NAMALWA (cell line): ENCODE measurements around the gene SPATA25.
"Not testable (repeated sequence)": the region's sequence is repeated elsewhere in the genome, so short reads cannot be mapped to it uniquely, and the experiment has no call there.

Experiments used
- DNase-seq: peaks from one replicate; pipeline ENCODE4 v3.0.0-alpha.2; 2015; ENCODE audit warnings: low spot score

Gene SPATA25, protein sequence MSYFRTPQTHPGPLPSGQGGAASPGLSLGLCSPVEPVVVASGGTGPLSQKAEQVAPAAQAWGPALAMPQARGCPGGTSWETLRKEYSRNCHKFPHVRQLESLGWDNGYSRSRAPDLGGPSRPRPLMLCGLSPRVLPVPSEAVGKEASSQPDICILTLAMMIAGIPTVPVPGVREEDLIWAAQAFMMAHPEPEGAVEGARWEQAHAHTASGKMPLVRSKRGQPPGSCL

DNA sequence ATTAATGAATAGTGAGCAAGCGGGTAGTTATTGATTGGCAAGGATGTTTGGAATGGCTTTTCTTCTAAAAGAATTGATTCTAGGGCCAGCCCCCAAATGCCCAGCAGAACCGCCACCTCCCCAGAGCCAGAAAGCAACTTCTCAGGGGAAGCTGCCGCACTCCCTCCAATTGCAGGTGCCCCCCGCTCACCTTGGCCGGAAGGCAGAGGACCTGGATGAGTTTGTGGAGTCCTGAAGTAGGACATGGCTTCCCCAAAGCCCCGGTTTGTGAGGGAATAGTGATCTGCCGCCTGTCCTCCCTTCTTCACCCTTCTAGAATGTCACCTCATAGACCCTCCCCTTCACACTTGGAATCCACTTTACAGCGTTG is at the start of gene SPATA25:
Gene SPATA25, minus strand, starts transcription at position 277 of the 370 bp plus-strand sequence. Its CDS starts 32 bp downstream, at position 245.
- DNase-seq, result no peak

DNA sequence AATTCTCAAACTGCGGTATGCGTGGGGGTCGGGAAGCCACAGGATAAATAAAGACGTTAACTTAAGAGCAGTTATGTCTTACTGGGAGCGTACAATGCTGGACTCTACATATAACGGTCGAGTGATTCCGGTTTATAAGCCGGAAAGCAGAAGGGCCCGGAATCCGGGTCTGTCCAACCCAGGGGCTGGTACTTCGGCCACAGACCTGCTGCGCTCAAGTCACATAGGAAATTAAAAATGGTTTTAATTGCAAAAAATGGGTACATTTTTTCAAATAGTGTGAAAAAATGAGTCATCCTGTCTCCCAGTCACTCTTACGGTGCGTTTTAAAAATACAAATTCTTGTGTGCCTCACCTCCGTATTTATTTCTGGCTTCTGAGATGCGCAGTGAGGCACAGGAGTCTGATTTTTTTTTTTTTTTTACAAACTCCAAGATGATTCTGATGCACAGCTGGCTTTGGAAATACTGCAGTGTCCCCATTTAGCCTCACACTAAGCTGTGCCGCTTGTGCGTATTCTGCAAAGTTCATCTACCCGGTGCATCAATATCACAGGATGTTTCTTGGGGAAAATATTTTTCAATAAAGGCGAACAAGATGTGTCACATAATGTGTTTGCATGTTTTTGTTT is 48.1 kb upstream of the SPATA25 start:
- DNase-seq, result no peak

DNA sequence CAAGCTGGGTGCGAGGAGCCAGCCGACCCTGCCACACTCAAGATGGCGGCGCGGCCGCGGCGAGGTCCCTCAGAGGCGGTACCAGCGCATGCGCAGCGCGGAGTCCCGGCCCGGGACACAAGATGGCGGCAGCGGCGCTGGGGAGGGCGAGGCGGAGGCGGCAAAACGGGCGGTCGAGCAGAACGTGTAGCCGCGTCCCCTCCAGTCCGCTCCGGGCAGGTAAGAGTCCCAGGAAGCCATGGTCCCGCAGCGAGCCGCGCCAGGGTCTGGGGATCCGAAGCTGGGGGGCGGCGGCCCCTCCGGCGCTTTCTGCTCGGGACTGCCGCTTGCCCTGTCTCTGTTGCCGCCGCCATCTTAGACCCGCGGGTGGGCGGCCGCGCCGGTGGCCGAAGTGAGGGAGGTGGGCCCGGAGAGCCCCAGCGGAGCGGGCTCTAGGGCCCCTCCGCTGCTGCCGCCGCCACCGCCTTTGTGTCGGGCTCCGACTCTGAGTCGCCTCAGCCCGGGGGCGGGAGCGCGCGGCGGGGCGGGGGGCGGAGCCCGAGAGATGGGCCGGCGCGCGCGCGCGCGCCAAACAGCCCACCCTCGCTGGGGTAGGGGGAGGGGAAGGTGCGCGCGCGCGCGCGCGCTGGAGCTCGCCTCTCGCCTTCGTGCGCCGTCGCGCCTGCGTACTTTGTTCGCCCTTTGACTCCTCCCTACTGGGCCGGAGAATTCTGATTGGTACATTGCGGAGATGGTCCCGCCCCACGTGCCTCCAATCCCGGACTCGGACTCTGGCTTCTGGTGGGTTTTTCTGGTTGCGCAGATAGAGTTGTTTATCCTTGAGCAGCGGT is 47.4 kb upstream of the SPATA25 start, which contains the start of gene PCIF1:
Gene PCIF1, plus strand, starts transcription at position 98 of the 830 bp plus-strand sequence. CDS start 4,317 bp downstream, outside the sequence.
- DNase-seq, result peak; percentile 99

DNA sequence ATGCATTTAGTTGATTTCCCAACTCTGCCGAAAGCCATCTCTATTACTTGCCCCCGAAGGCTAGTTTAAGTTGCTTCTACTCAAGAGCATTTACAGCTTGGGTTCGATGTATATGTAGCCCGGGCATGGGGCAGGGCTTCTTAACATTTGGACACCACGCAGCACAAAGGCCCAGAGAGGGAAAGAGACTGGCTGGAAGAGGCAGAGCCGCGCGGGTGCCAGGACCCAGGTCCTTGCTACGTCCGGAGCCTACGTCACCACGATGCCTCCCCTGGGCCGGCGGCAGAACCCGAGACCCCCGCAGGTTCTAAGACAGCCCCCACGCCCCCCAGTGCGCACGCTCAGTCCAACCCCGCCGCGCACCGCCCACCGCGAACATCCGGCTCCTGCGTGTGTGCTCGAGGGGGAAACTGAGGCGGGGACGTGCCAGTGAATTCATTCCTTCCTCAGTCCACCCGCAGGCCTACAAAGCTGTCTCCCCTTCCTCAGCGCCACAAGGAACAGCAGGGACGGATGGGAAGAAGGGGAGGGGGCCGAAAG is 46.7 kb upstream of the SPATA25 start:
- peak; percentile 78 for DNase-seq

DNA sequence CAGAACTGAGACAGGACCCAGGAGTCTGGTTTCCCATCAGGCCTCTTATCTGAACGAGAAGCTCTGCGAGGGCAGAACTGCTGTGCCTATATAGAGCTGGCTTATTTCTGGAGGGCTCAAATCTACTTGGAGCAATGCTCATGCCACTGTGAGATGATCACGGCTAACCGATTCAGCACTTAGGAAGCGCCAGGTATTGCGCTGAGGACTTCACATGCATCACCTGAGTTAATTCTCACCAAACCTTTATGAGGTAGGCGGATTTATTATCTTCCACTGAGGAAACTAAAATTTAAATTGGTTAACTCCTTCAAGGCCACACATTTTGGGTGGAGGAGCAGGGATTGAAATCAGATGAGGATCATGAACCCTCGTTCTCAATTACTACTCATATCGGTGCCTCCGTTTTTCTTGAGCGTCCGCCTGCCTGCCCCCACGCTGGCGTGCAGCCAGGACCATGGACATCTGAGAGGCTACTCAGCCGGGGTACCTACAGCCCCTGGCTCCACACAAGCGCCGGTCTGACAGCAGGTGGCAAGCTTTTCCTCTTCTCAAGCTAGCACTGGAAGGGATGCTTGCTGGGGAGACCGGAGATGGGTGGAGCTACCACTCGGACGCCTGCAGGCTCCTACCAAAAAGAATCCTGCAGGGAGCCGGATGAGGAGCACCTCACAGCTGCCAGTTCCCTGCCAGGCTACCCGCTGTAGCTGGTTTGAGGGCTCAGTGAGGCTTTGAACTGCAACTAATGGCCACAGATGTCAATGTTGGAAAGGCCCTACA is 46.0 kb upstream of the SPATA25 start:
- DNase-seq, result peak; percentile 76

DNA sequence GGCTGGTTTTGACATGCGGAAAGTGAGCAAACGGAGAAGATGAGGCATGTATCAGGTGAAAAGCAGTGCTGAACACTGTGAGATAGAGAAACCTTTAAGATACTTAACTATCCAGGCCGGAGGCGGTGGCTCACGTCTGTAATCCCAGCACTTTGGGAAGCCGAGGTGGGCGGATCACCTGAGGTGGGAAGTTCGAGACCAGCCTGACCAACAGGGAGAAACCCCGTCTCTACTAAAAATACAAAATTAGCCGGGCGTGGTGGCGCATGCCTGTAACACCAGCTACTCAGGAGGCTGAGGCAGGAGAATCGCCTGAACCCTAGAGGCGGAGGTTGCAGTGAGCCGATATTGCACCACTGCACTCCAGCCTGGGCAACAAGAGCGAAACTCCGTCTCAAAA is 44.3 kb upstream of the SPATA25 start:
- not testable (repeated sequence) for DNase-seq

DNA sequence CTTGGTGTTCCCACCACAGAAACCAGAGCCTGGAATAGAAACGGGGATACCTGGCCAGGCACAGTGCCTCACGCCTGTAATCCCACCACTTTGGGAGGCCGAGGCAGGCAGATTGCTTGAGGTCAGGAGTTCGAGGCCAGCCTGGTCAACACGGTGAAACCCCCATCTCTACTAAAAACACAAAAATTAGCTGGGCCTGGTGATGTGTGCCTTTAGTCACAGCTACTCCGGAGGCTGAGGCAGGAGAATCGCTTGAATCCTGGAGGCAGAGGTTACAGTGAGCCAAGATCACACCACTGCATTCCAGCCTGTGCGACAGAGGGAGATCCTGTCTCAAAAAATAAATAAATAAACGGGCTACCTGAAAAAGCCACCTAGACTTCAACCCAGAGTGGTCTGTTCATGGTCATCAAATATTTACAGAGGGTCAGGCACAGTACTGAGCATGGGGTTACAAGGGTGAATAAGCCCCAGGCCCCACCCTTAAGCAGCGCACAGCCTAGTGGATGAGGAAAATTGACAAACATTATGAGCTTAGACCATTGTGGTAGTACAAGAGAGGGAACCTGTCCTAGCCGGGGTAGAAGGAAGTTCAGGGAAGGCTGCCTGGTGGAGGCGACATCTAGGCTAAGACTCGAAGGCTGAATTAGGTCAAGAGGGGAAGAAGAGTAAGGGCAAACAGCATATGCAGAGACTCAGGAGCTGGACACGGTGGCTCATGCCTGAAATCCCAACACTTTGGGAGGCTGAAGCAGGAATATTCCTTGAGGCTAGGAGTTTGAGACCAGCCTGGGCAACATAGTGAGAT is 39.9 kb upstream of the SPATA25 start:
- no peak for DNase-seq

DNA sequence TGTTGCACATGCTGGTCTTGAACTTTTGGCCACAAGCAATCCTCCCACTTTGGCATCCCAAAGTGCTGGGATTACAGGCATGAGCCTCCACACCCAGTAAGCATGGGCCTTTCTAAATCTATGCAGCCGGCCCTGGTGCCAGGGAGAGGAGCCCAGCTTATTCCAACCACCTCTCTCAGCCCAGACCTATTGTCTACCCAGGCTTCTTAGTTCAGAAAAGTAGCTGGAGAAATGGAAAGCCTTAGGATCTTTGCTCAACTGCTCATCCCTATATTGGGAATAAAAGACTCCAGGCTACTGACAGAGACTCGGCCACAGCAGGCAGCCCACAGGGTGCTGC is 39.3 kb upstream of the SPATA25 start:
- DNase-seq, result no peak

DNA sequence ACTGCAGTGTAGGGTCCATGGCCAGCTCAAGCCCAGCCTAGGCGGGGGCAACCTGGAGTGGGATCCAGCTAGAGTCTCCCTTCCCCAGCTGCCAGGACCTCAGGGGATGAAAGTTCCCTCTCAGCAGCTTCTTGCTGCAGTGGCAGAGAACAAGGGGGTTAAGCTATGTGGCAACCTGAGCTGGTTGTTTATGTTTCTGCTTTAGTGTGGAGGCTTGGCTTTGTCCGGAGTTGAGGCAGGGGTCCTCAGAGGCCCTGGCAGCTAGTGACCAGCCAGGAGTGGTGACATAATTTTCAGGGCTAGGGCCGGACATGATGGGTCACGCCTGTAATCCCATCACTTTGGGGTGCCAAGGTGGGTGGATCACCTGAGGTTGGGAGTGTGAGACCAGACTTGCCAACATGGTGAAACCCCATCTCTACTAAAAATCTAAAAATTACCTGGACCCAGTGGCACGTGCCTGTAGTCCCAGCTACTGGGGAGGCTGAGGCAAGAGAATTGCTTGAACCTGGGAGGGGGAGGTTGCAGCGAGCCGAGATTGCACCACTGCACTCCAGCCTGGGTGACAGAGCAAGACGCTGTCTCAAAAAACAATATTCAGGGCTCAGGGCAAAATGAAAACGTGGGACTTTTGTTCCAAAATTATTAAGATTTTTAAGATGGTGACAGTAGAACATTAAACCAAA is 38.5 kb upstream of the SPATA25 start:
- DNase-seq, result no peak

DNA sequence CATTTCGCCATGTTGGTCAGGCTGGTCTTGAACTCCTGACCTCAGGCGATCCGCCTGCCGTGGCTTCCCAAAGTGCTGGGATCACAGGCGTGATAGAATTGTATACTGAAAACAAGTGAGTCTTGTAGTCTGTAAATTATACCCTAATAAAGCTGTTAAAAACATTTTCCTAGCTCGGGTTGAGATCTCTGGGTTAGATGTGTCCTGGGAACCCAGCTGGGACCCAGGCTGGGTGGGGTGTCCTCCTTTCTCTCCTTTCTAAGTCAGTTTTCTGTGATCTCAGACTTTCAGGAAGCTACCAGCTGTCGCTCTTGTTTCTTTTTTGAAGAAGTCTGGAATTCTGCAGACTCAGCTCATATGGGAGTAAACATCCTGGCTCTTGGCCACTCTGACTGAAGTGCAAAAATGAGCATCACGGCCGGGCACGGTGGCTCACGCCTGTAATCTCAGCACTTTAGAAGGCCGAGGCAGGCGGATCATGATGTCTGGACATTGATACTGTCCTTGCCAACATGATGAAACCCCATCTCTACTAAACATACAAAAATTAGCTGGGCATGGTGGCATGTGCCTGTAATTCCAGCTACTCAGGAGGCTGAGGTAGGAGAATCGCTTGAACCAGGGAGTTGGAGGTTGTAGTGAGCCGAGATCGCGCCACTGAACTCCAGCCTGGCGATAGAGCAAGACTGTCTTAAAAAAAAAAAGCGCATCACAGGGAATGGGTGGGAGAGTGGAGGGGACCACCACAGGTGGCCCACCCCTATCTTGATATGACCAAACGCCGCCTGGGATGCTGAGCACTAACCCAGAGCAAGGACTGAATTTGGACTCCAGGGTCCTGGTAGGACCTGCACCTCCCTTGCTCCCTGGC is 37.2 kb upstream of the SPATA25 start:
- no peak for DNase-seq

DNA sequence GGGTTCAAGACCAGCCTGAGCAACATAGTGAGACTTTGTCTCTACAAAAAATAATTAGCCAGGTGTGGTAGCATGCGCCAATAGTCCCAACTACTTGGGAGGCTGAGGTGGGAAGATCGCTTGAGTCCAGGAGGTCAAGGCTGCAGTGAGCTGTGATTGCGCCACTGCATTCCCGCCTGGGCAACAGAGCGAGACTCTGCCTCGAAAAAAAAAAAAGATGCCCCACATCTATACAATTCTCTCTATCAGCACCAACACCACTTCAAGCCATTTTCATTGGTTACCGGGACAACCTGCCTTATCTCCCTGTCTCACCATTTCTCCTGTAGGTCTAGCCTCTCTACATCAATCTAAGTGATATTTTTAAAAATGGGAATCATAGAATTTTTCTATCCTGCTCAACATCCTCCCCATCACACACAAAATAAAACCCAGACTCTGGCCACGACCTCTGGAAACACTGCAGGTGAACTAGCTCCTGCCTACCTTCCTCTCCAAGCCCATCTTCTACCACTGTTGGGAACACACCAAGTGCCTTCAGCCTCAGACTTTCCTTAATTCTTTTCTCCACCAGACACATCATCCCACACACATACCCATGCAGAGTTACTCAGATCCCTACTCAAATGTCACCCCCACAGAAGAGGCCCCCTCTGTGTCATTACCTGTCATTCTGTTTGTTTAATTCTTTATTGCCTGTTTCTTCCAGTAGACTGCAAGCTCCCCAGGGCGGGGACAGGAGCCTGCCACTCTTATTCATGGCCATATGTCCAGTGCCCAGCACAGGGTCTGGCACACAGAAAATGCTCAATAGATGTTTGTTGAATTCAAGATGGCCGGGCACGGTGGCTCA is 34.1 kb upstream of the SPATA25 start:
- no peak for DNase-seq

DNA sequence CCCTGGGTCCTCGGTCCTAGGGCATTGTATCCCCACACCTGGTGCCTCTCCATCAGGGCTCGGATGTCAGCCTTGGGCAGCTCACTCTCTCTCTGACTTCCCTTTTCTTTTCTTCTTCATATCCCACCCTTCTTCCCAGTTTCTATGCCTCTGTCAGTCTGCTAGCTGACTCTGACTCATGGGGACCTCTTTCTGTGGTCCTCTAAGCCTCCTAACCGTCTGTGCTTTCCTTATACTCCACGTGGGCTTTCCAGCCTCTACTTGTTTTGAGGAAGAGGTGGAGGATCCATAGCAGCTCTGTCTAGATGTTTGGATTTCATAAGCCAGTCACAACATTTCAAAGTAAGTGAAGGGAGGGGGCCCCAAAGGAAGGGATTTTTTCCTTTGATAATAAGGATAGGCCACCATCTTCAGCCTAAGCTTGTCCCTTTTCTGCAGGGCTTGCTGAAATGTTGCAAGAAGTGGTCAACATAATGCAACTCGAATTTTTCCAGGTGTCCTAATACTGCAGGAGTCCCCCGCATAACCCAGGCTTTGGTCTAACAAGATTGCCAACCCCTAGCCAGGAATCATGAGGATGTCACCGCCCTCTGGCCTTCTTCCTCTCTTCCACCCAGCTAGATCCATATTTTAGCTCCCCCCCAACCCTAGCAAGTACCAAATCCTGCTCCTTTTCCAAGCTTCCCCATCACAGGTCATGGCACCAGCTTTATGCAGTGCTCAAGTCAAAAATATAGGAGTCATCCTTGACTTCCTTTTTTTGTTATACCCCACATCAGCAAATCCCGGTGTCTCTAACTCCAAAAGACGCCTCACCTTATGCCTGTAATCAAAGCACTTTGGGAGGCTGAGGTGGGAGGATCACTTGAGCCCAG is 33.3 kb upstream of the SPATA25 start:
- no peak for DNase-seq

DNA sequence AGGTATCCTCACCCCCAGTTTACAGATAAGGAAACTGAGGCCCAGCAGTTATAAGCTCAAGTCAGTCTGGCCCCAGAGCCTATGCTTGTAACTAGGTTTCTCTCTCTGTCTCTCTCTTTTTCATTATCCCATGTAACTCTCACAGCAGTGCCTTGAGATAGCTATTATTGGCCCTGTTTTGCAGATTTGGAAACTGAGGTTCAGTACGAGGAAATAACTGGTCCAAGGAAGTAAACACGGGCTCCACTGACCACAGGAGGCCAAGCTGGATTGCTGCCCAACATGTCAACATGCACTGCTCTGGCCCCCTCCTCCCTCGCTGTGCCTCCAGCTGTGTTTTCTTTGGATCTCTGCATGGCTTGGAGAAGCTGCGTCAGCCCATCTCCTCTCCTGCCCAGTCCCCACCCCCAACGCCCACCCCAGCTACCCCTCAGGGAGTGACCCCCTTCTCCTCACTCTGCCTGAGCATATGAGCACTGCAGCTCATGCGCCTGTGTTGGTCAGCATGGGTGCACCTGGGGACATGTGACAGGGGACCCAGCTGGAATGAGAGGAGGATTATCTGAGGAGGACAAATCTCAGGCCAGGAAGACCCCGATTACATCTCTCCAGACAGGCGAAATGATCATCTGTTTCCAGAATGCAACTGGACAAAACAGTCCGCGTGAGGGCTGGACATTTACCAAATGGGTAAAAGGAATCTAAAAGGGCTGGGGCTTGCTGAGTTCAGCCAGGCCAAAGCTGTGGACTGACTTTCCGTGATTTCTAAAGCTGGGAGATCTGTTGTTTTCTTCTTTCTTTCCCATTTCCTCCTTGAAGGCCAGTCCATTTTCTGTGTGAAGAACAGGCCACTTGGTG is 32.3 kb upstream of the SPATA25 start:
- no peak for DNase-seq

DNA sequence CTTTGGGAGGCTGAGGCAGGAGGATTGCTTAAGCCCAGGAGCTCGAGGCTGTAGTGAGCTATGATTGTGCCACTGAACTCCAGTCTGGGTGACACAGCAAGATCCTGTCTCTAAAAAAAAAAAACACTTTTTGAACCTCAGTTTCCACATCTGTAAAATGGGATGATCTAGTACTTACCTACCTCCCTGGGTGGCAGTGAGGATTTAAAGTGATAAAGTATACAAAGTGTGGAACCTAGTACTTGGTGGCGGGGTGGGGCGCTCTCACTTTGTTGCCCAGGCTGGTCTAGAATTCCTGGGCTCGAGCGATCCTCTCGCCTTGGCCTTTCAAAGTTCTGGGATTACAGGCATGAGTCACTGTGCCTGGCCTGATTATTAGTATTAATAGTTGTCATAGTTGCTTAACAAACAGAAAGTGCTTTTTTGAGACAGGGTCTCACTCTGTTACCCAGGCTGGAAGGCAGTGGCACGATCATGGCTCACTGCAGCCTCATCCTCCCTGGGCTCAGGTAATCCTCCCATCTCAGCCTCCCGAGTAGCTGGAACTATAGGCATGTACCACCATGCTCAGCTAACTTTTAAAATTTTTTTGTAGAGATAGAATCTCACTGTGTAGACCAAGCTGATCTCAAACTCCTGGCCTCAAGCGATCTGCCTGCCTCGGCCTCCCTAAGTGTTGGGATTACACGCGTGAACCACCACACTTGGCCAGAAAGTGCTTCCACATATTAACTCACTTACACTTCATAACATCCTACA is 31.5 kb upstream of the SPATA25 start:
- DNase-seq, result no peak

DNA sequence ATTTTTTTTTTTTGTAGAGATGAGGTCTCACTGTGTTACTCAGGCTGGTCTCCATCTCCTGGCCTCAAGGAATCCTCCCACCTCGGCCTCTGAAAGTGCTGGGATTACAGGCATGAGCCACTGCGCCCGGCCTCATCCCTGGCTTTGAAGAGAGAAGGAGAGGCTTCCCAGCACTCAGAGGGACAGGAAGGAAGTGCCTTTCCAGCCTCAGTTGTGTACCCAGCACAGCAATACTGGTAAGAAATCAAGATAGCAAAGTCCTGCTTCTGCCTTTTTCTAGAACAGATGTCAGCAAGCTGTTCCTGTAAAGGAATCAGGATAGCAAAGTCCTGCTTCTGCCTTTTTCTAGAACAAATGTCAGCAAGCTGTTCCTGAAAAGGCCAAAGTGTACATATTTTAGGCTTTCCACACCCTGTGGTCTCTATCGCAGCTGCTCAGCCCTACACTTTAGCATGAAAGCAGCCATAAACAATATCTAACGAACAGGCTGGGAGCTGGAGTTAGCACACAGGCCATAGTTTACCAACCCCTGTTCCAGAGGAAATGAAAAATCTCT is 30.8 kb upstream of the SPATA25 start:
- DNase-seq, result no peak

DNA sequence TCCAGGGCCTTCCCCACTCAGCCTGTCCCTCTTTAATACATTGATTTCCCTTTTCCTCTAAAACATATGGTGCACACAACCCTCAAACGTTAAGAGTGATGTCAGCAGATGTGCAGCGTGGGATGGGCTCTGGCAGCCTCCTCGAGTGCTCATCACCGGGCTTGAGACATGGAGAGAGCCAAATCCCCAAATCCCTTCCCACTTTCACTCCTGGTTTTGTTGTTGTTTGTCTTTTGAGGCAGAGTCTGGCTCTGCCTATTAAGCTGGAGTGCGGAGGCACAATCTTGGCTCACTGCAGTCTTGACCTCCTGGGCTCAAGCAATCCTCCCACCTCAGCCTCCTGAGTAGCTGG is 30.3 kb upstream of the SPATA25 start:
- DNase-seq, result no peak
